Trophoblast cell (in vitro differentiated cells and primary cell): ENCODE data around the gene KCNQ1.

Experiments used
- DNase-seq, 2 donors: peaks; one replicate each; pipeline ENCODE4 v3.0.0-alpha.2; 2016
- H2AFZ ChIP-seq: 2 replicates; pipeline ENCODE4 v1.6.1; 2013; ENCODE audit warnings: low read length, moderate library complexity, mild to moderate bottlenecking; ENCODE audit not compliant: insufficient read depth, poor library complexity
- H2AK5ac ChIP-seq: 2 replicates; pipeline ENCODE4 v1.6.1; 2013; ENCODE audit warnings: mild to moderate bottlenecking, low read length
- H2BK120ac ChIP-seq: 2 replicates; pipeline ENCODE4 v1.6.1; 2013; ENCODE audit warnings: low read length, mild to moderate bottlenecking, moderate library complexity; ENCODE audit not compliant: insufficient read depth, poor library complexity
- H2BK12ac ChIP-seq: 2 replicates; pipeline ENCODE4 v1.6.1; 2013; ENCODE audit warnings: mild to moderate bottlenecking, low read length, moderate library complexity
- H2BK5ac ChIP-seq: 2 replicates; pipeline ENCODE4 v1.6.1; 2013; ENCODE audit warnings: low read length, low read depth, moderate library complexity, mild to moderate bottlenecking; ENCODE audit not compliant: poor library complexity
- H3K14ac ChIP-seq: 2 replicates; pipeline ENCODE4 v1.6.1; 2013; ENCODE audit warnings: mild to moderate bottlenecking, low read length
- H3K18ac ChIP-seq: 2 replicates; pipeline ENCODE4 v1.6.1; 2013; ENCODE audit warnings: mild to moderate bottlenecking, low read length
- H3K23ac ChIP-seq: 2 replicates; pipeline ENCODE4 v1.6.1; 2013; ENCODE audit warnings: low read length
- H3K27ac ChIP-seq: 2 replicates; pipeline ENCODE4 v1.5.1; 2013; ENCODE audit warnings: low read depth, mild to moderate bottlenecking, inconsistent platforms, low read length, moderate library complexity
- H3K27me3 ChIP-seq: 2 replicates; pipeline ENCODE4 v1.6.1; 2013; ENCODE audit warnings: inconsistent platforms, mild to moderate bottlenecking, low read length, moderate library complexity; ENCODE audit not compliant: insufficient read depth
- H3K36me3 ChIP-seq, 2 experiments: 1 replicate in 1 of 2; 2 replicates in 1 of 2; pipeline ENCODE4 v1.6.1; 2013; ENCODE audit warnings: low read length in 2 of 2, mild to moderate bottlenecking in 2 of 2, moderate library complexity in 1 of 2; ENCODE audit not compliant: insufficient read depth in 2 of 2, control insufficient read depth in 1 of 2
- H3K4ac ChIP-seq: 2 replicates; pipeline ENCODE4 v1.6.1; 2013; ENCODE audit warnings: low read depth, mild to moderate bottlenecking, low read length, moderate library complexity
- H3K4me1 ChIP-seq, 2 experiments: 1 replicate in 1 of 2; 2 replicates in 1 of 2; pipeline ENCODE4 v1.6.1; 2013; ENCODE audit warnings: low read length in 2 of 2, mild to moderate bottlenecking in 2 of 2, moderate library complexity in 1 of 2; ENCODE audit not compliant: insufficient read depth in 2 of 2, control insufficient read depth in 1 of 2
- H3K4me2 ChIP-seq: 2 replicates; pipeline ENCODE4 v1.6.1; 2013; ENCODE audit warnings: inconsistent platforms, mild to moderate bottlenecking, low read length, moderate library complexity
- H3K4me3 ChIP-seq: 2 replicates; pipeline ENCODE4 v1.5.1; 2013; ENCODE audit warnings: mild to moderate bottlenecking, low read depth, low read length, inconsistent platforms
- H3K79me1 ChIP-seq: one replicate; pipeline ENCODE4 v1.6.1; 2013; ENCODE audit warnings: low read length
- H3K79me2 ChIP-seq: 2 replicates; pipeline ENCODE4 v1.6.1; 2013; ENCODE audit warnings: low read length, mild to moderate bottlenecking; ENCODE audit not compliant: control insufficient read depth, insufficient read depth, poor library complexity
- H3K9ac ChIP-seq: 2 replicates; pipeline ENCODE4 v1.6.1; 2013; ENCODE audit warnings: mild to moderate bottlenecking, low read length
- H3K9me3 ChIP-seq: 2 replicates; pipeline ENCODE4 v1.6.1; 2013; ENCODE audit warnings: low read depth, mild to moderate bottlenecking, control low read depth, inconsistent platforms, low read length; ENCODE audit not compliant: insufficient read depth
- H4K12ac ChIP-seq: 2 replicates; pipeline ENCODE4 v1.6.1; 2013; ENCODE audit warnings: low read depth, mild to moderate bottlenecking, low read length, moderate library complexity
- H4K8ac ChIP-seq: 2 replicates; pipeline ENCODE4 v1.6.1; 2013; ENCODE audit warnings: low read depth, mild to moderate bottlenecking, low read length, moderate library complexity
- H4K91ac ChIP-seq: one replicate; pipeline ENCODE4 v1.6.1; 2013; ENCODE audit warnings: low read depth, mild to moderate bottlenecking, low read length, moderate library complexity
- WGBS: extraction: QIAGEN DNeasy Blood & Tissue Kit; methylation state at CpG from one replicate; pipeline ENCODE4 v1.1.7; 2013; ENCODE audit warnings: missing lambda C conversion rate; ENCODE audit not compliant: insufficient read length, insufficient coverage; ENCODE audit errors: extremely low coverage; 5-methylcytosine and 5-hydroxymethylcytosine counted together

KCNQ1 gene

DNA sequence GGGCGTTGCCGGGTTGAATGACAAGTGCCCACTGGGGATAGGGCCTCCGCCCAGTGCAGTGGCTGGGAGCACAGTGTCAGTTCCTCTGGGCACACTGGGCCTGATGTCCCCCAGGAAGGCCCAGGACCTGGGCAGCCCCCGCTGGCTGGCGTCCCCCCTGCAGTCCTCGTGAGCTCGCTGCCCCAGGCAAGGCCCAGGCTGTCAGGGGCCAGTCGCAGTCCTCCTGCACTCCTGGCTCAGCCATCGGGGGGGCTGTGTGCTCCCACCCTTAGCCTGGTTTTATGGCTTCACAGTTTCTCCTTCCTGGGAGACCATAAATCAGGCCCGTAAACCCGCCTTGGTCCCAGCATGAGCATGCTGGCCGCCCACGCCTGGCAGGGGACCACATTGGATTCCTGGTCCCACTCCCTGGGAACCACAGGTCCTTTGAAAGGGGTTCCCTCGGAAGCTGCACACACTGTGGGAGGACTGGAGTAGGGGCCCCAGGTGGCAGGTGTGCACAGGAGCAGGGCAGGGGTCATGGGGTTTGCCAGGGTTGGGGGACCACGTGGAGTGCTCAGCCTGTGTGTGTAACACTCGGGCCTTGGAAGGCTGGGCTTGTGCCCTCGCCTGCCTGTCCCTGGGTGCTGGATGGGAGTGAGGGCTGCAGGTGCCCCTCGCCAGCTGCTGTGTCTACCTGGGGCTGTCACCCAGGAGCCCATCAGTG lies 141.4 kb downstream of the KCNQ1 start:
- no peak overlapping the region for H3K4me2 ChIP-seq
- H3K9me3 ChIP-seq = peaks cover 9% of the 10 kb centered on the region
- no peak overlapping the region for H2AFZ ChIP-seq
- no peak overlapping the region for H2BK5ac ChIP-seq
- no peak overlapping the region for H3K18ac ChIP-seq
- no peak overlapping the region for H4K12ac ChIP-seq
- H3K36me3 ChIP-seq = no peaks in the 10 kb centered on the region
- no CpG with 5 or more reads among the region's 18 CpGs for WGBS
- no peaks in the 10 kb centered on the region for H3K79me1 ChIP-seq
- H3K4ac ChIP-seq = no peak overlapping the region
- H4K91ac ChIP-seq = no peak overlapping the region
- no peak overlapping the region for H3K23ac ChIP-seq
- H3K4me3 ChIP-seq = no peak overlapping the region
- no peak overlapping the region for H3K9ac ChIP-seq
- H3K4me1 ChIP-seq = peaks cover 0 to 1% of the 10 kb centered on the region in 2 experiments
- H2BK120ac ChIP-seq = no peak overlapping the region
- H2AK5ac ChIP-seq = no peak overlapping the region
- no peak overlapping the region for H3K27ac ChIP-seq
- H4K8ac ChIP-seq = no peak overlapping the region
- no peak overlapping the region for H2BK12ac ChIP-seq
- no peaks in the 10 kb centered on the region for H3K27me3 ChIP-seq
- no peaks in the 10 kb centered on the region for H3K79me2 ChIP-seq
- H3K14ac ChIP-seq = no peak overlapping the region
- no peak for DNase-seq

DNA sequence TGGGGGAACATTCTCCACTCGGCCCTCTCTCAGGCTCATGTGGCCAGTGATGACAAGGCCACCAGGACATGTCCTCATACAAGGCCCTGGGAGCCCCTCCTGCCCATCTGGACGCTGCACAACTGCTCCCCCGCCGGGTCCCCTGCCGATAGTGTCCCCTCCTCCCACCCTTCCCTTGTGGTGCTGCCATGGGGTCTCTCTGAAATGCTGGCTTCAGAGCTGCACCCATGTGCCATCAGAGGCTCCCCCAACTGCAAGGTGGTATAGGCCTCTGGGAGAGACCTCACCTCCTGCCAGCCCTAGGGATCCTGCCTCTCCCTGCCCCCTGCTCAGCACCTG lies 142.0 kb downstream of the KCNQ1 start:
- H3K18ac ChIP-seq = no peak overlapping the region
- no peak overlapping the region for H2BK12ac ChIP-seq
- H3K27ac ChIP-seq = no peak overlapping the region
- H3K9ac ChIP-seq = no peak overlapping the region
- no peak overlapping the region for H3K23ac ChIP-seq
- H3K9me3 ChIP-seq = peaks cover 11% of the 10 kb centered on the region
- no peaks in the 10 kb centered on the region for H3K79me1 ChIP-seq
- no peak for DNase-seq
- no peak overlapping the region for H3K4me3 ChIP-seq
- no peak overlapping the region for H2AK5ac ChIP-seq
- no peak overlapping the region for H4K91ac ChIP-seq
- no peak overlapping the region for H2BK120ac ChIP-seq
- H3K27me3 ChIP-seq = no peaks in the 10 kb centered on the region
- no peak overlapping the region for H3K14ac ChIP-seq
- H3K4me2 ChIP-seq = no peak overlapping the region
- H2BK5ac ChIP-seq = no peak overlapping the region
- H3K4me1 ChIP-seq = peaks cover 0 to 4% of the 10 kb centered on the region in 2 experiments
- no peaks in the 10 kb centered on the region for H3K79me2 ChIP-seq
- H3K36me3 ChIP-seq = no peaks in the 10 kb centered on the region
- no peak overlapping the region for H3K4ac ChIP-seq
- WGBS = no CpG with 5 or more reads among the region's 5 CpGs
- H2AFZ ChIP-seq = no peak overlapping the region
- no peak overlapping the region for H4K12ac ChIP-seq
- no peak overlapping the region for H4K8ac ChIP-seq

DNA sequence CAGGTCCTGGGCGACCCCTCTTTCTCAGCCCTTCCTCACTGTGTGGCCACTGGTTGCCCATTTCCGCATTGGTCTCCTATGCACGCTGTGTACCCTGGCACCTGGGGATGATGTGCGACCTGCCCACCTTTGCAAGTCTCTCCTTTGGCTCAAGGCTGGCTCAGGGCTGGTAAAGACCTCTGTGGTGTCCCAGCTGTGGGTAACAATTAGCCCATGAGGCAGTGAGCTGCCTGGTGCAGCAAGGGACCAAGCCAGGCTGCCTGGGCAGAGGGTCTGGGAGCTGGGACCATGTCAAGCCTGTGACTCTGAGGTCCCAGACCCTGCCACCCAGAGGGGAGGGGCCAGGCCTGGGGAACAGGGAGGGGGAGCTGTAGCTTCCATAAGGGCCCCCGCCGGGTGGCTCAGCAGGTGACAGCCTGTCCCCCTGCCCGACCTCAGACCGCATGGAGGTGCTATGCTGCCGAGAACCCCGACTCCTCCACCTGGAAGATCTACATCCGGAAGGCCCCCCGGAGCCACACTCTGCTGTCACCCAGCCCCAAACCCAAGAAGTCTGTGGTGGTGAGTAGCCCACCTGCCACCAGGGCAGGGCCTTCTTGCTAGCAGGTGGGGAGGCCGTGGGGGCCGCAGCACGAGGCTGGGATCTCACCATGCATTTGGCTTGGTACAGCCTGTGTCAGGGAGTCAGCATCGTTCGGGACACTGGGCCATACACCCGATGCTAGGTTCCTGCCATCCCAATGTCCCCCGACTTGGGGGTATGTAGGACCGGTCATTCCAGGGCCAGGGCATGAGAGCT lies 142.5 kb downstream of the KCNQ1 start:
- H3K4ac ChIP-seq = no peak overlapping the region
- no peak overlapping the region for H3K27ac ChIP-seq
- H3K79me1 ChIP-seq = no peaks in the 10 kb centered on the region
- no peaks in the 10 kb centered on the region for H3K79me2 ChIP-seq
- no peak overlapping the region for H3K18ac ChIP-seq
- no peak overlapping the region for H2AFZ ChIP-seq
- no peaks in the 10 kb centered on the region for H3K27me3 ChIP-seq
- H4K8ac ChIP-seq = no peak overlapping the region
- H4K12ac ChIP-seq = no peak overlapping the region
- no peak overlapping the region for H2AK5ac ChIP-seq
- H3K4me3 ChIP-seq = no peak overlapping the region
- WGBS = no CpG with 5 or more reads among the region's 20 CpGs
- no peak overlapping the region for H2BK12ac ChIP-seq
- H3K4me1 ChIP-seq = peaks cover 0 to 7% of the 10 kb centered on the region in 2 experiments
- DNase-seq = no peak
- peaks cover 11% of the 10 kb centered on the region for H3K9me3 ChIP-seq
- H3K14ac ChIP-seq = no peak overlapping the region
- H3K4me2 ChIP-seq = no peak overlapping the region
- no peak overlapping the region for H3K9ac ChIP-seq
- H3K36me3 ChIP-seq = no peaks in the 10 kb centered on the region
- no peak overlapping the region for H4K91ac ChIP-seq
- no peak overlapping the region for H2BK120ac ChIP-seq
- no peak overlapping the region for H2BK5ac ChIP-seq
- no peak overlapping the region for H3K23ac ChIP-seq

DNA sequence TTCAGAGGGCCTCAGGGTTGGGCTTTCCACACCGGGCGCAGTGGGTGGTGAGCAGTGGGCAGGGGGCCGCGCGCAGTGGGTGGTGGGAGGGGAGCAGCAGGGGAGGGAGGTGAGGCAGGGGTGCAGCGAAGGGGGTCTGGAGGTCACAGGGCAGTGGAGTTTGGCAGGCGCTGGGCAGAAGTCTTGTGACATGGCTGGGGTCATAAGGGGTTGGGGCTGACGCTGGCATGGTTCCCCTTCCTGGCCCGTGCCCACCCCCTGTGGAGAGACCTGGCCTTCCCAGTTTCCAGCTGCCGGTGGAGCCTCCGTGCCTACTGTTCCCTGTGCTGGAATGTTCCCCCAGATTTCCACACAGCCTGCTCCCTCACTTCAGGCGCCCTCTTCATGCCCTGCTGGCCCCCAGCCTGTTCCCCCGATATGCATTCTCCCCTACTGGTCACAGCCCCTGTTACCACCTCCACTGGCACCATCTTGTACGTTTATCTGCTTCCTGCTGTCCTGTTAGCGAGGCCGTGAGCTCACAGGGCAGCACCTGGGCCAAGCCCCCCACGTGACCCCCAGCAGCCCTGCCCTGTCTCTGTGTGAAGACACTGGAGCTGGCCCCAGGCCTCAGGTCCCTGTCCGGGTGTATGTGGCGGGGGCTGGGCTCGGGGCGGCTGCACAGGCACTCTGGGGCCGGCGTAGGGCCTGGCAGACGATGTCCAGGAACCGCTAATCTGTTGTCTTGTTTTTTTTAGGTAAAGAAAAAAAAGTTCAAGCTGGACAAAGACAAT lies 143.4 kb downstream of the KCNQ1 start:
- H3K79me1 ChIP-seq = no peaks in the 10 kb centered on the region
- peaks cover 11% of the 10 kb centered on the region for H3K9me3 ChIP-seq
- H4K8ac ChIP-seq = no peak overlapping the region

More for the DNA sequence above, 143.4 kb downstream of the KCNQ1 start:
- Histone ChIP-seq H3K4ac (no peak overlapping the region), H3K27me3 (no peaks in the 10 kb centered on the region), H3K14ac (no peak overlapping the region), H2BK12ac (no peak overlapping the region), H3K9ac (no peak overlapping the region), H2BK120ac (no peak overlapping the region), H4K12ac (no peak overlapping the region), H2AFZ (no peak overlapping the region), H3K4me3 (no peak overlapping the region), H3K79me2 (no peaks in the 10 kb centered on the region), H3K27ac (no peak overlapping the region), H3K4me1 (peaks cover 0 to 7% of the 10 kb centered on the region in 2 experiments), H4K91ac (no peak overlapping the region), H2AK5ac (no peak overlapping the region), H3K4me2 (no peak overlapping the region), H3K18ac (no peak overlapping the region), H2BK5ac (no peak overlapping the region), H3K23ac (no peak overlapping the region), H3K36me3 (no peaks in the 10 kb centered on the region)
- WGBS = no CpG with 5 or more reads among the region's 25 CpGs
- no peak for DNase-seq
